Measurements from ENCODE around the gene WDR45B.

WDR45B gene

DNA sequence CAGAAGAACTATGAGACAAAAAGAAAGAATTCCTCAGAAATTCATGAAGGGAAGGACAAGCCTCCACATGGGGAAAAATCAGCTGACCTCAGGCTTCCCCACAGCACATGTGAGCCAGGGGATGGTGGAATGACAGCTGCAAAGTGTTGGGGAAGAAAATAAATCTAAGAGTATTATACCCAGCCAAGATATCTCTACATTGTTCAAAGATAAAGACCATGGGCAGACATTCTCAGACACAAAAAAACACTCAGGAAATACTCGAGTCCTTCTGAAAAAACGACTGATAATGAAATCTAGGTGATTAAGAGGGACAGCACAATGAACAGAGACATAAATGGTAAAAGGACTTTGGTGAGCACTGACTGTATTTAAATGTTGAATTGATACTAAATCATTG, 46.4 kb upstream of the WDR45B start:
- no peak for TF ChIP-seq CEBPB (IDR thresholded peaks at IDR 0.05)
- no peak for TF ChIP-seq CREB1 (IDR thresholded peaks at IDR 0.05; ENCODE audit: low read depth)
- no peak for TF ChIP-seq ZBTB7A (IDR thresholded peaks at IDR 0.05; ENCODE audit: low read depth)
- TF ChIP-seq, protein P1, sequence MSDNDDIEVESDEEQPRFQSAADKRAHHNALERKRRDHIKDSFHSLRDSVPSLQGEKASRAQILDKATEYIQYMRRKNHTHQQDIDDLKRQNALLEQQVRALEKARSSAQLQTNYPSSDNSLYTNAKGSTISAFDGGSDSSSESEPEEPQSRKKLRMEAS (IDR thresholded peaks at IDR 0.05), result no peak
- no peak for TF ChIP-seq RAD21 (IDR thresholded peaks at IDR 0.05; ENCODE audit: low read depth)
- TF ChIP-seq, protein P2, sequence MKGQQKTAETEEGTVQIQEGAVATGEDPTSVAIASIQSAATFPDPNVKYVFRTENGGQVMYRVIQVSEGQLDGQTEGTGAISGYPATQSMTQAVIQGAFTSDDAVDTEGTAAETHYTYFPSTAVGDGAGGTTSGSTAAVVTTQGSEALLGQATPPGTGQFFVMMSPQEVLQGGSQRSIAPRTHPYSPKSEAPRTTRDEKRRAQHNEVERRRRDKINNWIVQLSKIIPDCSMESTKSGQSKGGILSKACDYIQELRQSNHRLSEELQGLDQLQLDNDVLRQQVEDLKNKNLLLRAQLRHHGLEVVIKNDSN (IDR thresholded peaks at IDR 0.05), result no peak
- TF ChIP-seq, protein P3, sequence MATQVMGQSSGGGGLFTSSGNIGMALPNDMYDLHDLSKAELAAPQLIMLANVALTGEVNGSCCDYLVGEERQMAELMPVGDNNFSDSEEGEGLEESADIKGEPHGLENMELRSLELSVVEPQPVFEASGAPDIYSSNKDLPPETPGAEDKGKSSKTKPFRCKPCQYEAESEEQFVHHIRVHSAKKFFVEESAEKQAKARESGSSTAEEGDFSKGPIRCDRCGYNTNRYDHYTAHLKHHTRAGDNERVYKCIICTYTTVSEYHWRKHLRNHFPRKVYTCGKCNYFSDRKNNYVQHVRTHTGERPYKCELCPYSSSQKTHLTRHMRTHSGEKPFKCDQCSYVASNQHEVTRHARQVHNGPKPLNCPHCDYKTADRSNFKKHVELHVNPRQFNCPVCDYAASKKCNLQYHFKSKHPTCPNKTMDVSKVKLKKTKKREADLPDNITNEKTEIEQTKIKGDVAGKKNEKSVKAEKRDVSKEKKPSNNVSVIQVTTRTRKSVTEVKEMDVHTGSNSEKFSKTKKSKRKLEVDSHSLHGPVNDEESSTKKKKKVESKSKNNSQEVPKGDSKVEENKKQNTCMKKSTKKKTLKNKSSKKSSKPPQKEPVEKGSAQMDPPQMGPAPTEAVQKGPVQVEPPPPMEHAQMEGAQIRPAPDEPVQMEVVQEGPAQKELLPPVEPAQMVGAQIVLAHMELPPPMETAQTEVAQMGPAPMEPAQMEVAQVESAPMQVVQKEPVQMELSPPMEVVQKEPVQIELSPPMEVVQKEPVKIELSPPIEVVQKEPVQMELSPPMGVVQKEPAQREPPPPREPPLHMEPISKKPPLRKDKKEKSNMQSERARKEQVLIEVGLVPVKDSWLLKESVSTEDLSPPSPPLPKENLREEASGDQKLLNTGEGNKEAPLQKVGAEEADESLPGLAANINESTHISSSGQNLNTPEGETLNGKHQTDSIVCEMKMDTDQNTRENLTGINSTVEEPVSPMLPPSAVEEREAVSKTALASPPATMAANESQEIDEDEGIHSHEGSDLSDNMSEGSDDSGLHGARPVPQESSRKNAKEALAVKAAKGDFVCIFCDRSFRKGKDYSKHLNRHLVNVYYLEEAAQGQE (IDR thresholded peaks at IDR 0.05; ENCODE audit: low read depth), result no peak
- no peak for TF ChIP-seq NFIC (IDR thresholded peaks at IDR 0.05)
- TF ChIP-seq EGR1 (IDR thresholded peaks at IDR 0.05), result no peak
- TF ChIP-seq YY1 (IDR thresholded peaks at IDR 0.05; ENCODE audit: low read depth), result no peak
- TF ChIP-seq FOXM1 (IDR thresholded peaks at IDR 0.05; ENCODE audit: borderline replicate concordance, low read depth), result no peak
- TF ChIP-seq TEAD4 (IDR thresholded peaks at IDR 0.05), result no peak
- no peak for TF ChIP-seq EP300 (IDR thresholded peaks at IDR 0.05; ENCODE audit: borderline replicate concordance)
- no peak for TF ChIP-seq TAF1 (IDR thresholded peaks at IDR 0.05; ENCODE audit: low read depth)

DNA sequence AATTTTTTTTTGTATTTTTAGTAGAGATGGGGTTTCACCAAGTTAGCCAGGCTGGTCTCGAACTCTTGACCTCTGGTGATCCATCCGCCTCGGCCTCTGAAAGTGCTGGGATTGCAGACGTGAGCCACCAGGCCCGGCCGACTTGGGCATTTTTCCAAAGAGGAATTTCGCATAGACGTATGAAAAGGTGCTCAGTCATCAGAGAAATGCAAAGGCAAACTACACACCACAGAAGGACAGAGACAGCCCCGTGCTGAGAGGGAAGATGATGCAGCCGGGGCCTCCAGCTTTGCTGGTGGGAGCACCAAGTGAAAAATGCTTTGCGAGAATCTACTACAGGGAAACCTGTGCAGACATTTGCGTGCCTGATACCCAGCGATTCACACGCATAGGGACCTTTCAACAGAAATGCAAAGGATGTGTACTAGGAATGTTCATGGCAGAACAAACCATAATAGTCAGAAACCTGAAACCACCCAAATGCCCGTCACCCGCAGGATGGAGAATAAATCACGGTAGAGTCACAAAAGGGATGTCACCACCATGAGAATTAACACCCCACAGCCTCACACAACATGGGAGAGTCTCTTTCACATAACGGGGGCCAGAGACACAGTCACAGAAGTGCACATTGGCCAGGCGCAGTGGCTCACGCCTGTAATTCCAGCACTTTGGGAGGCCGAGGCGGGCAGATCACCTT, 45.1 kb upstream of the WDR45B start:
- TF ChIP-seq, protein P3 (IDR thresholded peaks at IDR 0.05; ENCODE audit: low read depth), result no peak
- TF ChIP-seq RAD21 (IDR thresholded peaks at IDR 0.05; ENCODE audit: low read depth) (no peak), EP300 (IDR thresholded peaks at IDR 0.05; ENCODE audit: borderline replicate concordance) (no peak), EGR1 (IDR thresholded peaks at IDR 0.05) (no peak), YY1 (IDR thresholded peaks at IDR 0.05; ENCODE audit: low read depth) (no peak), ZBTB7A (IDR thresholded peaks at IDR 0.05; ENCODE audit: low read depth) (no peak), NFIC (IDR thresholded peaks at IDR 0.05) (no peak), FOXM1 (IDR thresholded peaks at IDR 0.05; ENCODE audit: borderline replicate concordance, low read depth) (no peak), CREB1 (IDR thresholded peaks at IDR 0.05; ENCODE audit: low read depth) (no peak), TAF1 (IDR thresholded peaks at IDR 0.05; ENCODE audit: low read depth) (no peak), TCF12 (IDR thresholded peaks at IDR 0.05; ENCODE audit: low read depth) (no peak), CEBPB (IDR thresholded peaks at IDR 0.05) (no peak), TEAD4 (IDR thresholded peaks at IDR 0.05) (no peak)
- TF ChIP-seq, protein P2 (IDR thresholded peaks at IDR 0.05), result no peak
- TF ChIP-seq, protein P1 (IDR thresholded peaks at IDR 0.05), result no peak

DNA sequence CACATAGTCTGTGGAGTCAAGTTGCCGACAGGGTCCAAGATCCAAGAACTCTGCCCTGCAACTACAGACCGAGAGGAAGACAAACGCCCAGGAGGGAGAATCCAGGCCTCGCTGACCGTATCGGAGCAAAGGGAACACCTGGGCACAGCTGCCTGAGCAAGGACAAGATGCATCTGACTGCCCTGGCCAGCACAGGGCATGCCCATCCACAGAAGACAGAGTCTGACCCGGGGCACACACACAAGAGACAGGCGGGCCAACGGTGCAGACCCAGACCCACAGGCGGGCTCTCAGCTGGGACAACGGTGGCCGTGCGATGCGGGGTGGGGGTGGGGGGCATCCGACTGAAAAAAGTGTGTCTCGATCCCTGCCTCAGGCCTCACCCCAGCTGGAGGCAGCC, 44.0 kb upstream of the WDR45B start:
- TF ChIP-seq, protein P2 (IDR thresholded peaks at IDR 0.05), result no peak
- TF ChIP-seq TCF12 (IDR thresholded peaks at IDR 0.05; ENCODE audit: low read depth) (no peak), EGR1 (IDR thresholded peaks at IDR 0.05) (no peak), EP300 (IDR thresholded peaks at IDR 0.05; ENCODE audit: borderline replicate concordance) (no peak)
- TF ChIP-seq, protein P1 (IDR thresholded peaks at IDR 0.05), result no peak

DNA sequence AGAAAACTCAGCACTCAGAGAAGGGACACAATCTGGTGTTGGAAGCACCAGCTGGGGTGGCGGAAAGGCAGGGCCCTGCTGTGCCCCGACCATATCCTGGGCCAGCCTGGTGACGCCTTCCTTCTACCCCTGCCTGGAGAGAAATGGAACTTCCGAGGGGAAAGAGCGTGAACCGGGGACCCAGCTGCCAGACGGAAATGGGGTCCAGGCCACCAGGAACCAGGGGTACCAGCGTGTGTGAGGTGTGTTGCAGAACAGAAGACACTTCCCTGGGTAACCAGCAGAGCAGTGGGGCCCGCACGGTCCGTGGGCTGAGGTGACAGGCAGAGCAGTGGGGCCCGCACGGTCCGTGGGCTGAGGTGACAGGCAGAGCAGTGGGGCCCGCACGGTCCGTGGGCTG, 43.5 kb upstream of the WDR45B start:
- no peak for TF ChIP-seq ZBTB7A (IDR thresholded peaks at IDR 0.05; ENCODE audit: low read depth)
- TF ChIP-seq, protein P1 (IDR thresholded peaks at IDR 0.05), result no peak
- TF ChIP-seq TAF1 (IDR thresholded peaks at IDR 0.05; ENCODE audit: low read depth), result no peak
- no peak for TF ChIP-seq TCF12 (IDR thresholded peaks at IDR 0.05; ENCODE audit: low read depth)
- TF ChIP-seq TEAD4 (IDR thresholded peaks at IDR 0.05), result no peak
- TF ChIP-seq YY1 (IDR thresholded peaks at IDR 0.05; ENCODE audit: low read depth), result no peak
- TF ChIP-seq, protein P3 (IDR thresholded peaks at IDR 0.05; ENCODE audit: low read depth), result no peak
- TF ChIP-seq EP300 (IDR thresholded peaks at IDR 0.05; ENCODE audit: borderline replicate concordance), result no peak
- TF ChIP-seq FOXM1 (IDR thresholded peaks at IDR 0.05; ENCODE audit: borderline replicate concordance, low read depth), result no peak
- no peak for TF ChIP-seq NFIC (IDR thresholded peaks at IDR 0.05)
- TF ChIP-seq RAD21 (IDR thresholded peaks at IDR 0.05; ENCODE audit: low read depth), result no peak
- TF ChIP-seq EGR1 (IDR thresholded peaks at IDR 0.05), result no peak
- TF ChIP-seq, protein P2 (IDR thresholded peaks at IDR 0.05), result no peak
- TF ChIP-seq CEBPB (IDR thresholded peaks at IDR 0.05), result no peak
- no peak for TF ChIP-seq CREB1 (IDR thresholded peaks at IDR 0.05; ENCODE audit: low read depth)

Data from Ishikawa (cell line).